ENCODE measurements around the gene UGCG. TPM values are rescaled to one million over a fixed set of nuclear protein-coding genes. Genes with fewer than 3 reads are reported as not detected.

Gene UGCG
- total RNA-seq, 1 donor from 2014 or later, result 33.1 TPM

GRCh38 chr9:111914749-111915424, 18.3 kb downstream of the UGCG start:
- no peak for DNase-seq (ENCODE audit: extremely low spot score in 2 of 2)
- no peaks in the 10 kb centered on the region for H3K9me3 ChIP-seq
- intact Hi-C loops (cut with DNase I), result no loop called here
- peaks cover 41% of the 10 kb centered on the region for H3K4me1 ChIP-seq
- H3K4me3 ChIP-seq, result no peak overlapping the region
- H3K36me3 ChIP-seq, result no peaks in the 10 kb centered on the region
- TF ChIP-seq POLR2AphosphoS5 (IDR thresholded peaks at IDR 0.05; ENCODE audit: insufficient read depth in 1 of 2, low read depth in 1 of 2), result no peak
- TF ChIP-seq POLR2A (IDR thresholded peaks at IDR 0.05), result no peak
- TF ChIP-seq, protein P1, sequence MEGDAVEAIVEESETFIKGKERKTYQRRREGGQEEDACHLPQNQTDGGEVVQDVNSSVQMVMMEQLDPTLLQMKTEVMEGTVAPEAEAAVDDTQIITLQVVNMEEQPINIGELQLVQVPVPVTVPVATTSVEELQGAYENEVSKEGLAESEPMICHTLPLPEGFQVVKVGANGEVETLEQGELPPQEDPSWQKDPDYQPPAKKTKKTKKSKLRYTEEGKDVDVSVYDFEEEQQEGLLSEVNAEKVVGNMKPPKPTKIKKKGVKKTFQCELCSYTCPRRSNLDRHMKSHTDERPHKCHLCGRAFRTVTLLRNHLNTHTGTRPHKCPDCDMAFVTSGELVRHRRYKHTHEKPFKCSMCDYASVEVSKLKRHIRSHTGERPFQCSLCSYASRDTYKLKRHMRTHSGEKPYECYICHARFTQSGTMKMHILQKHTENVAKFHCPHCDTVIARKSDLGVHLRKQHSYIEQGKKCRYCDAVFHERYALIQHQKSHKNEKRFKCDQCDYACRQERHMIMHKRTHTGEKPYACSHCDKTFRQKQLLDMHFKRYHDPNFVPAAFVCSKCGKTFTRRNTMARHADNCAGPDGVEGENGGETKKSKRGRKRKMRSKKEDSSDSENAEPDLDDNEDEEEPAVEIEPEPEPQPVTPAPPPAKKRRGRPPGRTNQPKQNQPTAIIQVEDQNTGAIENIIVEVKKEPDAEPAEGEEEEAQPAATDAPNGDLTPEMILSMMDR (IDR thresholded peaks at IDR 0.05), result no peak
- no peak overlapping the region for H3K27ac ChIP-seq
- H3K27me3 ChIP-seq, result no peaks in the 10 kb centered on the region

DNA sequence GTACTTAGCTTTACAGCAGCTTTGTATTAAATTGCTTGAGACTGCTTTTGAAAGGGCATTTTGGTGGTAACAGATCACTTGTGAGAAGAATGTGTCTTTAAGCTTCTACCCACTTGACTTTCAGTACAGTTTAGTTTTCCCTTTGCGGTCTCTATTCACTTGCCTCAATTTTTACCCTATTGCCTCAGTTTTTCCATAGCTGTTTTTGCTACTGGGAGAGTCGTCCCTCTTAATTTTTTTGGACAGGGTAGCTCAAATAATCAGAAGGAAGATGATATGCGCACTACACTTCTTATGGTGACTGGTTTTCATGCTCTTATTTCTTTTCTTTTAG, 18.8 kb downstream of the UGCG start:
- Histone ChIP-seq H3K4me3 (no peak overlapping the region), H3K36me3 (no peaks in the 10 kb centered on the region), H3K9me3 (no peaks in the 10 kb centered on the region), H3K27me3 (no peaks in the 10 kb centered on the region), H3K27ac (no peak overlapping the region), H3K4me1 (peaks cover 37% of the 10 kb centered on the region)
- TF ChIP-seq POLR2AphosphoS5 (IDR thresholded peaks at IDR 0.05; ENCODE audit: insufficient read depth in 1 of 2, low read depth in 1 of 2) (no peak), POLR2A (IDR thresholded peaks at IDR 0.05) (no peak)
- TF ChIP-seq, protein P1 (IDR thresholded peaks at IDR 0.05), result no peak
- intact Hi-C loops (cut with DNase I), result no loop called here
- no peak for DNase-seq (ENCODE audit: extremely low spot score in 2 of 2)

DNA sequence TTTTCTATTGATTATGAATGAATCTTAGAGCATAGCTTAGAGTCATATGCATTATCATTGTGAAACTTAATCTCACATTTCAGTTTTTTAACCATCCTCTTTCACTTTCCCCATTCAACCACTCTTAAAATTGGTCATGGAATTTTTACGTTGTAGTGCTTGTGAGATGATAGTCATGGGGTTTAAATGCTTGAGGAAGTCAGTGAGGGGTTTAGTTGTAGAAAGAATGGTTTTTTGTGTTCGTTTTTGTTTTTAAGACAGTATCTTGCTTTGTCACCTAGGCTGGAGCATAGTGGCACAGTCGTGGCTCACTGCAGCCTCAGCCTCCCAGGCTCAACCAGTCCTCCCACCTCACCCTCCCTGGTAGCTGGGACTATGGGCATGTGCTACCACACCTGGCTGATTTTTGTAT, 19.6 kb downstream of the UGCG start:
- intact Hi-C loops (cut with DNase I), result no loop called here
- Histone ChIP-seq H3K36me3 (no peaks in the 10 kb centered on the region), H3K27ac (no peak overlapping the region), H3K27me3 (no peaks in the 10 kb centered on the region), H3K4me1 (peaks cover 37% of the 10 kb centered on the region), H3K9me3 (no peaks in the 10 kb centered on the region), H3K4me3 (no peak overlapping the region)
- TF ChIP-seq POLR2AphosphoS5 (IDR thresholded peaks at IDR 0.05; ENCODE audit: insufficient read depth in 1 of 2, low read depth in 1 of 2) (no peak), POLR2A (IDR thresholded peaks at IDR 0.05) (no peak)
- TF ChIP-seq, protein P1 (IDR thresholded peaks at IDR 0.05), result no peak
- no peak for DNase-seq (ENCODE audit: extremely low spot score in 2 of 2)

DNA sequence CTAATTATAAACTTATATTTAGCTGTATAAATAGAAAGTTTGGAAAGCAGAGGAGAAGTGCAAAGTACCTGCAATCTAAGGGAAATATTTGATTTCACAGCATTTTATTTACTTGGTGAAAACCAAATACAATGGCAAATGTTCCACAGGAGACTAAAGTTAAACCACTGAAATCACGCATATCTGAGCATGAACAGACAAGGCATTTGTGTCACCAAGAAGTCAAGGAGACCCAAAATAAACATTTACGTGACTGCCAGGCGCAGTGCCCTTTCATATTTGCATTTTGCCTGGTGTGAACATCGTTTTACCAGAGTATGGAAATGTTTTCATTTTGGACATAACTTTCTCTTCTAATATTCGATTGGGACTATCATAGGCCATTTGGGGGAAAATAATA, 20.6 kb downstream of the UGCG start:
- TF ChIP-seq POLR2A (IDR thresholded peaks at IDR 0.05) (no peak), POLR2AphosphoS5 (IDR thresholded peaks at IDR 0.05; ENCODE audit: insufficient read depth in 1 of 2, low read depth in 1 of 2) (no peak)
- TF ChIP-seq, protein P1 (IDR thresholded peaks at IDR 0.05), result no peak
- H3K4me3 ChIP-seq, result no peak overlapping the region
- no peaks in the 10 kb centered on the region for H3K9me3 ChIP-seq
- H3K4me1 ChIP-seq, result peaks cover 41% of the 10 kb centered on the region
- H3K27ac ChIP-seq, result no peak overlapping the region
- no peaks in the 10 kb centered on the region for H3K36me3 ChIP-seq
- intact Hi-C loops (cut with DNase I), result no loop called here
- no peak for DNase-seq (ENCODE audit: extremely low spot score in 2 of 2)
- no peaks in the 10 kb centered on the region for H3K27me3 ChIP-seq

- no peak for DNase-seq (ENCODE audit: extremely low spot score in 2 of 2)
- TF ChIP-seq, protein P1 (IDR thresholded peaks at IDR 0.05), result no peak
- TF ChIP-seq POLR2AphosphoS5 (IDR thresholded peaks at IDR 0.05; ENCODE audit: insufficient read depth in 1 of 2, low read depth in 1 of 2), result no peak
- TF ChIP-seq POLR2A (IDR thresholded peaks at IDR 0.05), result no peak
- no peaks in the 10 kb centered on the region for H3K9me3 ChIP-seq
- intact Hi-C loops (cut with DNase I), result no loop called here
- H3K27me3 ChIP-seq, result no peaks in the 10 kb centered on the region
- no peak overlapping the region for H3K27ac ChIP-seq
- H3K36me3 ChIP-seq, result no peaks in the 10 kb centered on the region
- peaks cover 39% of the 10 kb centered on the region for H3K4me1 ChIP-seq
- no peak overlapping the region for H3K4me3 ChIP-seq
These were observed 21.4 kb downstream of the UGCG start for GRCh38 chr9:111917980-111918379.
